Hematopoietic multipotent progenitor cell (in vitro differentiated cells): ENCODE results near the gene PSD2. TPM values are rescaled to one million over a fixed set of nuclear protein-coding genes. Genes with fewer than 3 reads are reported as not detected.
A peak's percentile ranks its signal among the peaks of the same experiment; 100 is the strongest.

Experiments
- DNase-seq, 3 donors: peaks; one replicate each; pipeline ENCODE4 v3.0.0-alpha.2; 2011 to 2015; ENCODE audit warnings: low read depth in 2 of 3, low spot score in 2 of 3
- total RNA-seq: library from RNA; depleted of rRNA; stranded (reverse); fragments of >200 nt; gene quantifications from one replicate; pipeline ENCODE4 v1.2.3, GENCODE V29; 2012

Gene PSD2
- total RNA-seq, 1 donor = 0.27 TPM

GRCh38 chr5:139850423-139851016, 54.9 kb downstream of the PSD2 start:
- DNase-seq = no peak

GRCh38 chr5:139851558-139851957, 56.0 kb downstream of the PSD2 start:
- no peak for DNase-seq

- no peak for DNase-seq
These were observed 57.1 kb downstream of the PSD2 start for GRCh38 chr5:139852696-139853095.

- DNase-seq = no peak
These were observed 58.5 kb downstream of the PSD2 start for GRCh38 chr5:139854029-139854605.

GRCh38 chr5:139854953-139855352, 59.3 kb downstream of the PSD2 start:
- no peak for DNase-seq

GRCh38 chr5:139855451-139855850, 59.8 kb downstream of the PSD2 start:
- DNase-seq = no peak

GRCh38 chr5:139855946-139856540, 60.4 kb downstream of the PSD2 start:
- DNase-seq = no peak

- DNase-seq = no peak
These were observed 61.1 kb downstream of the PSD2 start for GRCh38 chr5:139856714-139857113.

GRCh38 chr5:139859013-139859412, 63.4 kb downstream of the PSD2 start:
- DNase-seq = no peak

GRCh38 chr5:139861021-139861888, 65.6 kb downstream of the PSD2 start:
- no peak for DNase-seq

GRCh38 chr5:139861889-139862207, 66.2 kb downstream of the PSD2 start:
- DNase-seq = no peak

GRCh38 chr5:139862313-139862712, 66.7 kb downstream of the PSD2 start:
- DNase-seq = no peak

- no peak for DNase-seq
These were observed 67.2 kb downstream of the PSD2 start for GRCh38 chr5:139862803-139863202.

- no peak for DNase-seq
These were observed 67.8 kb downstream of the PSD2 start for GRCh38 chr5:139863361-139863760.

GRCh38 chr5:139863855-139864558, 68.4 kb downstream of the PSD2 start:
- DNase-seq = peak in 1 of 3 donors; percentile 64

- no peak for DNase-seq
These were observed 69.3 kb downstream of the PSD2 start for GRCh38 chr5:139864716-139865483.

GRCh38 chr5:139867109-139867508, 71.5 kb downstream of the PSD2 start:
- no peak for DNase-seq

- no peak for DNase-seq
These were observed 72.0 kb downstream of the PSD2 start for GRCh38 chr5:139867581-139867980.

- DNase-seq = no peak
These were observed 73.6 kb downstream of the PSD2 start for GRCh38 chr5:139869042-139869790.

- no peak for DNase-seq
These were observed 75.1 kb downstream of the PSD2 start for GRCh38 chr5:139870677-139871076.
